T-helper 2 cell treated with Interferon-gamma antibody and Interleukin-4, amounts not matched to agents 5 μg/mL and 100 μg/mL, for 36 hours (primary cell): ENCODE measurements around the gene PRR36.

Experiments used
- DNase-seq: peaks from one replicate; pipeline ENCODE4 v3.0.0; 2021; ENCODE audit warnings: low spot score
- H3K27ac Mint-ChIP-seq: one replicate; pipeline ENCODE4 v1.8.0; 2021; ENCODE audit warnings: mild to moderate bottlenecking, mixed read lengths
- H3K27me3 Mint-ChIP-seq: one replicate; pipeline ENCODE4 v1.8.0; 2021; ENCODE audit warnings: low read depth, mixed read lengths
- H3K36me3 Mint-ChIP-seq: one replicate; pipeline ENCODE4 v1.8.0; 2021; ENCODE audit warnings: low read depth, mixed read lengths
- H3K4me1 Mint-ChIP-seq: one replicate; pipeline ENCODE4 v1.8.0; 2021; ENCODE audit warnings: low read depth, mixed read lengths
- H3K4me3 Mint-ChIP-seq: one replicate; pipeline ENCODE4 v1.8.0; 2022; ENCODE audit warnings: mild to moderate bottlenecking, moderate library complexity, mixed read lengths
- H3K9me3 Mint-ChIP-seq: one replicate; pipeline ENCODE4 v1.8.0; 2021; ENCODE audit warnings: mixed read lengths

Gene PRR36

DNA sequence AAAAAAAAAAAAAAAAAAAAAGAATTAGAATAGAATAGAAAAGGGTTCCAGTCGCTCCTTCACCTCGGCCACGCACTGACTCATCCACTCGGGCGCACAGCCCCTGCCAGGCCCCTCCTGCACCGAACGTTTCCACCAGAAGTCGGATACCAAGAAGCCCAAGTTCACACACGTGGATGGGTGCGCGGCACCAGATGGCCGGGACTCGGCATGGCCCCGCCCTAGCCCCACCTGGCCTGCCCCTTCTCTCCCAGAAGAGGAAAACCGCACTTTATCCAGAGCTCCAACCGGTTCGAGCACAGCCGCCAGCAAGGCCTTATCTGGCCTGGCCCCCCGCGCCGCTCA, 5.9 kb downstream of the PRR36 start:
- DNase-seq = no peak

DNA sequence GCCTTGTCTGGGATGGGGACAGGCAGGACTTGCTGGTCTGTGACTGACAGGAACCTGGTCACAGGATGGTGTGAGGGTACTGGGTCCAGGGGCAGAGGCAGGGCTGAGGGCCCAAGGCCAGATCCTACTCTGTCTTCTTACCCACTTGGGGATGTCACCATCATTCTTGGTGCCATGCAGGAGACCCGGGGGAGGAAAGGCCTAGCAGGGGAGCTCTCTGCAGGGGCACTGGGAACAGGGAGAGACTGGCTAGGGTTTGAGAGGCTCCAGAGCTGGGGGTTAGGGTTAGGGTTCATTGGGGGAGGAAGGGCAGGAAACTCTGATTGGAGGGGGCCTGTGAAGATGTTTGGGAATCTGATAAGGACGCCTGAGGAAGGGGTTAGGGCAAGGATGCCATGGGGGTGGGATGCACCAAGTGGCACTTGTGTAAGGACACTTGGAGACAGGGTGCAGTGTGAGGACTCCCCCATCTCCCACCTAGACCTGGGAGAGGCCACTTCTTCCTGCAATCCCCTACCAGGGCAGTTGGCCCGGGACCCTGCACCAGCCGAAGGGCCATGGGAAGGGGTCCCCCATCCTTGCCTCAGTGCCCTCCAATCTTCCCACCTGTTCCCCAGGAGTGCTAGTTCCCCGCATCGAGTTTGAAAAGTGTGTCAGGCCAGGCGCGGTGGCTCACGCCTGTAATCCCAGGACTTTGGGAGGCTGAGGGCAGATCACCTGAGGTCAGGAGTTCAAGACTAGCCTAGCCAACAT, 6.9 kb downstream of the PRR36 start:
- DNase-seq = no peak
- Mint-ChIP-seq H3K27ac (no peak overlapping the region), H3K4me1 (peaks cover 21% of the 10 kb centered on the region), H3K9me3 (no peaks in the 10 kb centered on the region), H3K4me3 (no peak overlapping the region), H3K27me3 (peaks cover 56% of the 10 kb centered on the region), H3K36me3 (no peaks in the 10 kb centered on the region)

More for the DNA sequence above, 5.9 kb downstream of the PRR36 start:
- no peaks in the 10 kb centered on the region for H3K9me3 Mint-ChIP-seq
- H3K4me3 Mint-ChIP-seq = no peak overlapping the region
- H3K4me1 Mint-ChIP-seq = peaks cover 21% of the 10 kb centered on the region
- H3K27me3 Mint-ChIP-seq = peaks cover 62% of the 10 kb centered on the region
- no peaks in the 10 kb centered on the region for H3K36me3 Mint-ChIP-seq
- no peak overlapping the region for H3K27ac Mint-ChIP-seq

DNA sequence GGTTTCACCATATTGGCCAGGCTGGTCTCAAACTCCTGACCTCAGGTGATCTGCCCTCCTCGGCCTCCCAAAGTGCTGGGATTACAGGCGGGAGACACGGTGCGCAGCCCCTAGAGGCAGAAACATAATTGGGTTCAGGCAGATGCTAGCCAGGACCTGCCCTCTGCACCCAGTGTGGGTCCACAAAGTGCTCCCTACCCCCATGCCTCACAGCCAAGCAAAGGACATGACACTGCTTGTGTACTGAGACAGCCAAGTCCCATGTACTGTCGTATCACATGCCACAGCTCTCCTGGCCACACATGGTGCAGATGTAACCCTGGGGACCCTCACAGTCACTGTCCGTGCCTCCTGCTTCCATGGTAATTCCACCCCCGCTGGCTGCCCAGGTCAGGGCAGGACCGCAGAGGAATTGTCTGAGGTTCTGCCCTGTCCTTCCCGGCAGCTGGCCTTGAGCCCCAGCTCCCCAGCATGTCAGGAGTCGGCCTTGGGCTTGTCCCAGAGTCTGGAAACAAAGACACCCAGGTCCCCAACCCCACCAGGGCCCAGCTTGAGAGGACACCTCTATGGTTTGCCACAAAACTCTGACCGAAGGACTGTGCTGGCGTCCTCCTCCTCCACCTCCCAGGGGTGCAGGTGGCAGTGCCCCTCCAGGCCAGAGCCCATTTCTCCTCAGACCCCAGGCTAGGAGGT, 7.6 kb downstream of the PRR36 start:
- Mint-ChIP-seq H3K27ac (no peak overlapping the region), H3K36me3 (no peaks in the 10 kb centered on the region), H3K4me3 (no peak overlapping the region), H3K27me3 (peaks cover 51% of the 10 kb centered on the region), H3K9me3 (no peaks in the 10 kb centered on the region), H3K4me1 (peaks cover 17% of the 10 kb centered on the region)
- DNase-seq = no peak

DNA sequence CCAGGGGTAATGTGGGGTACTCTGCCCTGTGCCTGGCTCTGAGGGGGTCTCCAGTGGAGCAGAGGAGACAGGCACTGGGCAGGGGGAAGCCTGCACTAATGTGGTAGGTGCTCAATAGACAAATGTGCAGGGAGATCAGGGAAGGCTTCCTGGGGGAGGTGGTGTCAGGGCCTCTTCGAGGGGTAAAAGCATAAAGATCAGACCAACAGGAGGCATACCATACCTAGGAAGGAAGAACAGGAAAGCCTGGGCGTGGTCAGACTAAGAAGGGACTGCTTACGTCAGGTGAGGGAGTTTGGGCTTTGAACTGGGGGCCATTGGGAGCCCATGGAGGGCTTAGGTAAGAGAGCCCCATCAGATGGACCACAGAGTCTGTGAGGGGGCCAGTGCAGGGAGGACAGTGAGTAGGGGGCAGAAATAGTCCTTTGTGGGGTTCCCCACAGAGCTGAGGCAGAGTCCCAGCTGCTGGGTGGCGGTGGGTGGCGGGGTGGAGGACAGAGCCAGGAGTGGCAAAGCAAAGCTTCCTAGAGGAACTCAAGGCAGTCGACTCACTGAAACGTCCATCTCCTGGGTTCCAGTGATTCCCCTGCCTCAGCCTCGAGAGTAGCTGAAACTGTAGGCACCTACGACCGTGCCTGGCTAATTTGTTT, 8.8 kb downstream of the PRR36 start:
- Mint-ChIP-seq H3K4me1 (peaks cover 10% of the 10 kb centered on the region), H3K9me3 (no peaks in the 10 kb centered on the region), H3K4me3 (peak overlapping the region; percentile 22), H3K27me3 (peaks cover 51% of the 10 kb centered on the region), H3K36me3 (no peaks in the 10 kb centered on the region), H3K27ac (no peak overlapping the region)
- no peak for DNase-seq

DNA sequence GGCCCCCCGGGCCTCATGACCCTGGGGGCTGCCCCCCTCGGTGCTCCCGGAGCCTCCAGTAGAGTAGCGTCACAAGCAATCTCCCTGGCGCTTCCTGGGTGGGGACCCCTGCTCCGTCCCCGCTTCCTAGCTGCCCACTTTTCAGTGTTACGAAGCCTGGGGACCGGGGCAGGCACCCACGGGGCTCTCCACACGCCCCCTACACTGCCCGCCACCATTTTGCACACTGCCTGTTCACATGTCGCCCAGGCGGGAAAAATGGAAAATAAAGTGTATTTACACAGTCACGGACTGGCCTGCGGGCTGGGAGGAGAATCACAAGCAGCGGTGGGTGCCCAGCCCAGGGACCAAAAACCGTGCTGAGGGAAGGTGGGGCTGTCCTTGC, 9.5 kb downstream of the PRR36 start:
- no peak overlapping the region for H3K27ac Mint-ChIP-seq
- no peak overlapping the region for H3K4me3 Mint-ChIP-seq
- H3K27me3 Mint-ChIP-seq = peaks cover 52% of the 10 kb centered on the region

DNA sequence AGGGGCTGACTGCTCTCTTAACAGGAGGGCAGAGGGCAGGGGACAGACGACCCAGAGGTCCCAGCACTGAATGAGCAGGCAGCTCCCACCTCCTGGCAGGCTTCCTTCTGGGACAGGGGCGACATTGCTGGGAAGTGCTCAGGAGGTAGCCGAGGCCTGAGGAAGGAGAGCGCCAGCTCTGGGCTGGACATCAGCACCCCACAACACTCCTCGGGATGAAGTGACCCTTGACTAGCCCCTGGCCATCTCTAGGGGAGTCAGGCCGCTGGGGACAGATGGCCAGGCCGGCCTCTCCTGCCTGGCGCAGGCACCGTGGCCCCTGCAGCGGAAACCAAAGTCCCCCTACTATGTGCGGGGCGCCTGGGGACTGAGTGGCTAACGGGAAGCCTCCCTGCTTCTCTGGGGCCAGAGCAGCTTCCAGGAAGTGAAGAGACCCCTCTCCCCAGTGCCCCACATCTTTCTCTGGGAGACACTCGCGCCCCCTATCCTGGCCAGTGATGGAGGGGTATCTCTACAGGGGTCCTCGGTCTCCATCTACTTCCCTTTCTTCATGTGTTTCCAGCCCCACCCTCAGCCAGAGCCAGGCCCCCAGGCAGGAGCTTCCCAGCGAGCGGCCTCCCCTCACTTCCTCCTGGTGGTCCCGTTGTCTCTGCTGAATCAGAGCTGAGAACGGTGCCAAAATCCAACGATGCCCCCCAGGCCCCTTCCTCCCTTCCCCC, 10.1 kb downstream of the PRR36 start:
- peaks cover 10% of the 10 kb centered on the region for H3K4me1 Mint-ChIP-seq
- no peaks in the 10 kb centered on the region for H3K36me3 Mint-ChIP-seq
- peaks cover 52% of the 10 kb centered on the region for H3K27me3 Mint-ChIP-seq
- H3K27ac Mint-ChIP-seq = no peak overlapping the region
- no peak overlapping the region for H3K4me3 Mint-ChIP-seq
- H3K9me3 Mint-ChIP-seq = no peaks in the 10 kb centered on the region
- DNase-seq = no peak

More for the DNA sequence above, 9.5 kb downstream of the PRR36 start:
- H3K36me3 Mint-ChIP-seq = no peaks in the 10 kb centered on the region
- H3K9me3 Mint-ChIP-seq = no peaks in the 10 kb centered on the region
- DNase-seq = no peak
- peaks cover 10% of the 10 kb centered on the region for H3K4me1 Mint-ChIP-seq

DNA sequence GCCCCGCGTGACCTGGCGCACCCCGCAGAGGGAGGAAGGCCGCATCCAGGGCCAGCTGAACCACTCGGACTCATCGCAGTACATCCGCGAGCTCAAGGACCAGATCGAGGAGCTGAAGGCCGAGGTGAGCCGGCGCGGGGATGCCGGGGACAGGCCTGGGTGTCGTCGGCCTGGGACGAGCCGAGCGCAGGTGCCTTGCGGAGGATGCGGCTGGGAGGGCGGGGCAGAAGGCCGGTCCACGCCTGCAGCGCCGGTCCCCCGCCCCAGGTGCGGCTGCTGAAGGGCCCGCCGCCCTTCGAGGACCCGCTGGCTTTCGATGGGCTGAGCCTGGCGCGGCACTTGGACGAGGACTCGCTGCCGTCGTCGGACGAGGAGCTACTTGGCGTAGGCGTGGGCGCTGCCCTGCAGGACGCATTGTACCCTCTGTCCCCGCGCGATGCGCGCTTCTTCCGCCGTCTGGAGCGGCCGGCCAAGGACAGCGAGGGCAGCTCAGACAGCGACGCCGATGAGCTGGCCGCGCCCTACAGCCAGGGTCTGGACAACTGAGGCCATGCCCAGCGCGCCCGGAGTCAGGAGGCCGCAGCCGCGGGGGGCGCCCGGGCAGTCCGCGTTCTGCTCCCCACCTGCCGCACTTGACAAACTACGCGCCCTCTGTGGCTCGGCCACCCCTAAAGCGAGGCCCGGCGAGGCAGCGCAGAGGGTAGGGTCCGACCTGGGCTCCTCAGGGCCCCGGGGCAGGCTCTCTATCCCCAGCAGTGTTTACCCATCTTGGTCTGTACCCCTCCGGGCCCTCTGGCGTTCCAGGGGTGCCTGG, 10.8 kb downstream of the PRR36 start:
- Mint-ChIP-seq H3K4me1 (peaks cover 6% of the 10 kb centered on the region), H3K27me3 (peaks cover 47% of the 10 kb centered on the region), H3K36me3 (no peaks in the 10 kb centered on the region), H3K9me3 (no peaks in the 10 kb centered on the region), H3K4me3 (no peak overlapping the region), H3K27ac (no peak overlapping the region)
- DNase-seq = no peak

DNA sequence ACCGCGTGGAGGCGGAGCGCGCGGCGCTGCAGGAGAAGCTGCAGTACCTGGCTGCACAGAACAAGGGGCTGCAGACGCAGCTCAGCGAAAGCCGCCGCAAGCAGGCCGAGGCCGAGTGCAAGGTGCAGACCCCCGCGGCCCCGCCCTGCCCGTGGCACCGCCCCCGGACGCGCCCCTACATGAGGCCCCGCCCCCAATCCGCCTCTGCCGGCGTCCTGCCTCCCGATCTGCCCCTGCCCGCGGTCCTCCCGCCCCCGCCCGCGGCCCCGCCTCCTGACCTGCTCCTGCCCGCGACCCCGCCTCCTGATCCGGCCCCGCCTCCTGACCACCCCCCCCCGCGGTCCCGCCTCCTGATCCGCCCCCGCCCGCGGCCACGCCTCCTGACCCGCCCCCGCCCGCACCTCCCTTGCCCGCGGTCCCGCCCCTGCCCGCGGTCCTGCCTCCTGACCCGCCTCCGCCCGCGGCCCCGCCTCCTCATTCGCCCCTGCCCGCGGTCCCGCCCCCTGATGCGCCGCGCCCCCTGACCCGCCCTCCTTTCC, 11.7 kb downstream of the PRR36 start:
- H3K4me3 Mint-ChIP-seq = no peak overlapping the region
- no peaks in the 10 kb centered on the region for H3K9me3 Mint-ChIP-seq
- H3K36me3 Mint-ChIP-seq = no peaks in the 10 kb centered on the region
- peak; percentile 59 for DNase-seq
- H3K27me3 Mint-ChIP-seq = peaks cover 39% of the 10 kb centered on the region
- H3K4me1 Mint-ChIP-seq = peaks cover 6% of the 10 kb centered on the region
- H3K27ac Mint-ChIP-seq = no peak overlapping the region

DNA sequence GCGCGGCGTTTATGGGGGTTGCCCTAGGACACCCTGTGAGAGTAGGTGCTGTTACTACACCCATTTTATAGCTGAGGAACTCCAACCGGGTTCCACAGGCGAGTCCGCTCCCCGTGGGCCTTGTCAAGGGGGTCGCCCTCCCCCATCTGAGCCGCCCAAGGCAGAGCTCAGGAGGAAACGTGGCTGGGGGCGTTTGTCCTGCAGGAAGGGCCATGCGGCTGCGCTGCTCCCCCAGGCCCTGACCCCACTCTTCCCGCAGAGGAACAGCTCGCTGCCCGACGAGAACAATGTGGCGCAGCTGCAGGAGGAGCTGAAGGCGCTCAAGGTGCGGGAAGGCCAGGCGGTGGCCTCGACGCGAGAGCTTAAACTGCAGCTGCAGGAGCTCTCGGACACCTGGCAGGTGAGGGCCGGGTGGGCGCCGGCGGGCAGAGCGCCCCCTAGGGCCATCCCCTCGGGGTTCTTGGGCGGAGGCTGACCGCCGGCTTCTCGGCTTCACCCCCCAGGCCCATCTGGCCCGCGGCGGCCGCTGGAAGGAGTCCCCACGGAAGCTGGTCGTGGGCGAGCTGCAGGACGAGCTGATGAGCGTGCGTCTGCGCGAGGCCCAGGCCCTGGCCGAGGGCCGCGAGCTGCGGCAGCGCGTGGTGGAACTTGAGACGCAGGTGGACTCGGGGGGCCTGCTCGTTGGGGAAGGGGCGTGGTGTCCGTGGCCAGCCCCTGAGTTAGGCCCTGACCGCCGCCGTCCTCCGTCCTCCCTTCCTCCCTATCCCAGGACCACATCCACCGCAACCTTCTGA, 12.4 kb downstream of the PRR36 start:
- DNase-seq = no peak
- H3K4me1 Mint-ChIP-seq = peaks cover 6% of the 10 kb centered on the region
- H3K27me3 Mint-ChIP-seq = peaks cover 33% of the 10 kb centered on the region
- no peak overlapping the region for H3K27ac Mint-ChIP-seq
- no peaks in the 10 kb centered on the region for H3K9me3 Mint-ChIP-seq
- H3K36me3 Mint-ChIP-seq = no peaks in the 10 kb centered on the region
- peak overlapping the region; percentile 12 for H3K4me3 Mint-ChIP-seq

DNA sequence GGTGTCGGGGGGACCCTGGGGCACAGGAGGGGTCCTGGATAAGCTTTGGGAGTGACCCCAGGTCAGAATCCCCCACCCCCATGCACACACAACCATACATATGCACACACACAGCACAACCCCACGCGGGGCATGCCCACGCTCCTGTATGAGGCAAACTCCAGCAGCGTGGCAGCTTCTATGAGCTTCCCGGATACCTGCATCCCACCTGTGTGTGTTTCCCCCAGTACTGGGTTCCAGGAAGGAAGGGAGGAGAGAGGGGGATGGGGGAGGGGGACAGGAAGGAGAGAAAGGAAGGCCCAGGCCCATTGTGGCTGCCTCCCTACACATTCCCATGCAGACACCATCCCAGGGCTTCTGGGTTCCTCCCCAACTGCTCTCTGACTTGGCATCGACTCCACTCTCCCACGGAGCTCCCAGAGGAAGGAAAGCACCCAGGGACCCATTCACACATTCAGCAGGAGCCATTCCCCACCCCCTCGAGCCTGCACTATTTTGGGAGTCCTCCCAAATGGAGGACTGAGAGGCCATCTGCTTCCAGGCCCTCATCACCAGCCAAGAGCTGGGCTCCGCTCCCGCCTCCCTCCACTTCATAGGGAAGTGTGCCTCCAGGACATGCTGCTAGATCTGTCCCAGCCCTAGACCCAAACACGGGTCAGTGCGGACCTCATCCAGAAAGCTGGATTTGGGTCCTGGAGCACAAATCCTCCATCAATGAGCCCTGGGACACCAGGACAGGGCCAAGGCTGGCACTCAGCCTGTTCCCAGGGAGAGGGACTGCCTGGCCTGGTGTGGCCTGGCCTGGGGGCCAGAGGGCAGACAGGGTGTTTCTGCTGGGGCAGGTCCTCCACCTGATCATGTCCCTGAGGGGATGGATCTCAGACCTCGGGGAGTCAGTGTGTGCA, 13.2 kb downstream of the PRR36 start:
- no peaks in the 10 kb centered on the region for H3K36me3 Mint-ChIP-seq
- peaks cover 29% of the 10 kb centered on the region for H3K27me3 Mint-ChIP-seq
- peak overlapping the region; percentile 12 for H3K4me3 Mint-ChIP-seq
- no peaks in the 10 kb centered on the region for H3K9me3 Mint-ChIP-seq
- no peak for DNase-seq
- H3K4me1 Mint-ChIP-seq = peaks cover 6% of the 10 kb centered on the region
- H3K27ac Mint-ChIP-seq = no peak overlapping the region

DNA sequence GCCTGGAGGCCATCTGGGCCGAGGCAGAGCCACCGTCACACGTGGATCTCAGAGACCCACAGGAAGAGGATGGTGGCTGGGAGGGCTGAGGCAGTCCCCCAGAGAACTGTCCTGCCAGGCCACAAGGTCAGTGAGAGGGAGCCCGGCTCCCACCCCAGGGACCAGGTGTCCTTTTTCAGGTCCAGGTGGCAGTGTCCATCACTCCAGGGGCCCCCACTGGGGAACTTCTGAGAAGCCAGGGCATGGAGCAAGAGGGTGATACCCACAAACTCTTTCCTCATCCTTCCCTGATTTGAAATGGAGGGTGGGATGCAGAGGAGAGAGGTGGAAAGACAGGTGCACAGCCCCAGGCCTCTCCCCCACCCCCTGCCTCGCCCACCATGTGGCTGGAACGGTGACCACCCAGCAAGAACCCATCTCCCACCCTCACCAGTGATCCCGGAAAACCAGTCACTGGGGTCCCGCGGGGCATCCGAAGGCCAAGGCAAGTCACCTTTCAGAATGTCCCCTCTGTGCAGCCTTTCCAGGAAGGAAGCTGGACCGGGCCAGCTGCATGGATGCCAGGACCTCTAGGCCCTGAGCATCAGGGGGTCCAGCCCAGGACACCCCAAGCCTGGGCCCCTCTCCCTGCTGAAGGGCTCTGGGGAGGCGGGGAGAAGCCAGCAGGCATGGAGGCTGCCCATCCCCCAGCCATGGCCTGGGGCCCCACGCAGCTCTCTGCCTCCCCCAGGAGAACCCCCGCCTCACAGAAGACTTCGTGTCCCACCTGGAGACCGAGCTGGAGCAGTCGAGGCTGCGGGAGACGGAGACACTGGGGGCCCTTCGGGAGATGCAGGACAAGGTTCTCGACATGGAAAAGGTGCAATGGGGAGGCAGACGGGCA, 14.1 kb downstream of the PRR36 start:
- H3K9me3 Mint-ChIP-seq = no peaks in the 10 kb centered on the region
- no peak for DNase-seq
- no peak overlapping the region for H3K27ac Mint-ChIP-seq
- H3K36me3 Mint-ChIP-seq = no peaks in the 10 kb centered on the region
- no peak overlapping the region for H3K4me3 Mint-ChIP-seq
- H3K27me3 Mint-ChIP-seq = peaks cover 23% of the 10 kb centered on the region
- H3K4me1 Mint-ChIP-seq = peaks cover under 1% of the 10 kb centered on the region
